ENCODE results near the gene DDX1. TPM values are rescaled to one million over a fixed set of nuclear protein-coding genes. Genes with fewer than 3 reads are reported as not detected.
"Not testable (repeated sequence)": the region's sequence is repeated elsewhere in the genome, so short reads cannot be mapped to it uniquely, and the experiment has no call there.

DDX1 gene
- total RNA-seq, 3 donors from 2014 or later = 121 to 174 (median 128) TPM

DNA sequence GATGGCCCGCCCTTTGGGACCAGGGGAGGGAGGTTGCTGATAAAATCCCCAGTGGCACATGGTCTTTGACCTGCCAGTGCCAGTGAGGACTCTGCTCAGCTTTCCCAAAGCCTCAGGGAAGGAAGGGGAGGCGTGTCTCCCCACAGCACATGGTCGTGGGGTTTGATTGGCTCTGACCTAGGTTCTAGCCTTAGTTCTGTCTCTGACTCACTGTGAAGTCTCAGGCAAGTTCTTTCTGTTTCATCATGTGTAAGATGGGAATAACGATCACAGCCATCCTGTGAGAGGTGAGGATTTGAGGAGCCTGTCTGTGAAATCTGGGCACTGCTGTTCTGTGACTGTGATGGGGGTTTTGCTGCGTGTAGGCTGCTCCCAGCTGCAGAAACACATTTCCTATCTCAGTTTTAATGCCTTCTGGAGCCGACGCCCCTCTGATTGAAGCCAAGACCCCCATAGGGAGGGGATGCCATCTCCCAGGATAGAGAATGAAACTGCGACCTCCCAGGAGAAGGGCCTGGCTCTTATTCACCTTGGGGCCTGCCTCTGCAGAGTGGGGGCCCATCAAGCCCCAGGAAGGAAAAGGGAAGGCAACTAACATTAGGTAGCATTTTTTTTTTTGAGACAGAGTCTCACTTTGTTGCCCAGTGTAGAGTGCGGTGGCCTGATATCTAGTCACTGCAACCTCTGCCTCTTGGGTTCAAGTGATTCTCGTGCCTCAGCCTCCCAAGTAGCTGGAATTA is 84.0 kb downstream of the DDX1 start:
- Mint-ChIP-seq H3K36me3 (ENCODE audit: insufficient read depth) (no peaks in the 10 kb centered on the region), H3K4me3 (no peak overlapping the region), H3K4me1 (ENCODE audit: low read depth) (no peaks in the 10 kb centered on the region), H3K27me3 (ENCODE audit: low read depth) (peaks cover 6% of the 10 kb centered on the region), H3K9me3 (no peaks in the 10 kb centered on the region)
- ATAC-seq = no peak
- DNase-seq = no peak

DNA sequence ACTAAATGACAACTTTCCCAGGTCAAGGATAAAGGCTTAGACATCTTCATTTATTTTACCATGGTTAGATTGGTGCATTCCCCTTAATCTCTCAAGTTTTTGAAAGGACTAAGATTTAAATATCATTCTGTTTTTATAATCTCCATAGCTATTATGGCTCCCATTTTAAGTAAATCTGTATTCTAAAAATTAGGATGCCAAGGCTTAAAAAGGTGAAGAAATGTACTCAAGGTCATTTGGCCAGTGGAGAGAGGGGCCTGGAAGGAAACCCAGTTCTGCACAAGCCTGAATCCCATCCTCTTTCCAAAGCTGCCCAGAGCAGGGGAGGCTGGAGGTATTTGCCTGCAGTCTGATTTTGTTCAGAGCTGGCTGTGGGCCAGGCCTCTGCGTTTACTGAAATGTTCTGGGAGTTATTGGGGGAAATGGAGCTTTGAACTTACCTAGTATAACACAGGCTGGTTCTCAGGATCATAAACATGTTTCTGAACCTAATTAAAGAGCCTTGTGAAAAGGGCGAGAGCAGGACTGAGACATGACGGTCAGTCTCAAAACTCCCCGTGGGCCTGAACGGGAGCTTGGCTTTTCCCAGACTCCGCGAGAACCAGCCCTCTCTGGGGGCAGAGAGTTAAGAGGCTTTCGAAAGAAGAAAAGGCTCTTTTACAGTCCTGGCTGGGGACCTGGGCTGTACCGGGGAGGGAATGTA is 85.6 kb downstream of the DDX1 start:
- no peaks in the 10 kb centered on the region for H3K4me1 Mint-ChIP-seq (ENCODE audit: low read depth)
- no peaks in the 10 kb centered on the region for H3K9me3 Mint-ChIP-seq
- DNase-seq (no peak), ATAC-seq (no peak)
- H3K27me3 Mint-ChIP-seq (ENCODE audit: low read depth) = peaks cover 6% of the 10 kb centered on the region
- H3K4me3 Mint-ChIP-seq = no peak overlapping the region
- no peaks in the 10 kb centered on the region for H3K36me3 Mint-ChIP-seq (ENCODE audit: insufficient read depth)

DNA sequence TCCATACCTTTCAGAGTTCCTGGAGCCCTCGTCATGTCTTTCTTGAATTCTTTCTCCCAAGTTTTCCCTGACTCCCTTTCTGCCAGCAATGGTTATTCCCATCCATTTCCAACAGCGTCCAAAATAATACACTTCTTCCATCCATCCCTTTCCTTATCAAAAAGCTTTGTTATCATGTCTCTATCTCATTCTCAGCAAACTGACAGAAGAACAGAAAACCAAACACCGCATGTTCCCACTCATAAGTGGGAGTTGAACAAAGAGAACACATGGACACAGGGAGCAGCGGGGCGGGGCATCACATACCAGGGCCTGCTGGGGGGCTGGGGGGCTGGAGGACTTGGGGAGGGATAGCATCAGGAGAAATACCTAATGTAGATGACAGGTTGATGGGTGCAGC is 86.7 kb downstream of the DDX1 start:
- Mint-ChIP-seq H3K9me3 (no peaks in the 10 kb centered on the region), H3K4me1 (ENCODE audit: low read depth) (no peaks in the 10 kb centered on the region), H3K27me3 (ENCODE audit: low read depth) (peaks cover 6% of the 10 kb centered on the region), H3K4me3 (no peak overlapping the region), H3K36me3 (ENCODE audit: insufficient read depth) (no peaks in the 10 kb centered on the region)
- ATAC-seq (no peak), DNase-seq (no peak)

- H3K4me1 Mint-ChIP-seq (ENCODE audit: low read depth) = no peaks in the 10 kb centered on the region
- ATAC-seq = no peak
- H3K27me3 Mint-ChIP-seq (ENCODE audit: low read depth) = peaks cover 1% of the 10 kb centered on the region
These were observed 87.2 kb downstream of the DDX1 start for GRCh38 chr2:15678909-15679308.

GRCh38 chr2:15679386-15679924 is 87.8 kb downstream of the DDX1 start:
- DNase-seq (no peak), ATAC-seq (no peak)
- Mint-ChIP-seq H3K27me3 (ENCODE audit: low read depth) (no peaks in the 10 kb centered on the region), H3K4me1 (ENCODE audit: low read depth) (no peaks in the 10 kb centered on the region), H3K9me3 (no peaks in the 10 kb centered on the region), H3K36me3 (ENCODE audit: insufficient read depth) (no peaks in the 10 kb centered on the region), H3K4me3 (no peak overlapping the region)

More at GRCh38 chr2:15678909-15679308, 87.2 kb downstream of the DDX1 start:
- DNase-seq = no peak
- Mint-ChIP-seq H3K4me3 (no peak overlapping the region), H3K36me3 (ENCODE audit: insufficient read depth) (no peaks in the 10 kb centered on the region), H3K9me3 (no peaks in the 10 kb centered on the region)

DNA sequence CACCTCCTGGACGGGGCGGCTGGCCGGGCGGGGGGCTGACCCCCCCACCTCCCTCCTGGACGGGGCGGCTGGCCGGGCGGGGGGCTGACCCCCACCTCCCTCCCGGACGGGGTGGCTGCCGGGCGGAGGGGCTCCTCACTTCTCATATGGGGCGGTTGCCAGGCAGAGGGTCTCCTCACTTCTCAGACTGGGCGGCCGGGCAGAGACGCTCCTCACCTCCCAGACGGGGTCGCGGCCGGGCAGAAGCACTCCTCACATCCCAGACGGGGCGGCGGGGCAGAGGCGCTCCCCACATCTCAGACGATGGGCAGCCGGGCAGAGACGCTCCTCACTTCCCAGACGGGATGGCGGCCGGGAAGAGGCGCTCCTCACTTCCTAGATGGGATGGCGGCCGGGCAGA is 88.5 kb downstream of the DDX1 start:
- not testable (repeated sequence) for H3K4me1 Mint-ChIP-seq (ENCODE audit: low read depth); H3K27me3 Mint-ChIP-seq (ENCODE audit: low read depth); H3K4me3 Mint-ChIP-seq; H3K36me3 Mint-ChIP-seq (ENCODE audit: insufficient read depth); DNase-seq; ATAC-seq; H3K9me3 Mint-ChIP-seq

Other genes with a start within 250 kb of the DDX1 start
- gene NBAS, start 30.5 kb upstream of the DDX1 start, total RNA-seq = 10 to 100 TPM; 28.5 to 30.4 (median 29.7) TPM

Measured in activated T-cell treated with anti-CD3 and anti-CD28 coated beads, Interleukin-2, amount 50 U/mL, for 4 hours (primary cell).